WTC11 (cell line): ENCODE results near the gene CCM2. TPM values are rescaled to one million over a fixed set of nuclear protein-coding genes. Genes with fewer than 3 reads are reported as not detected.

Experiments
- ATAC-seq: fragments of 200-7000 bp; cut with Tn5 transposase; 2 replicates; pipeline ENCODE4 v1.10.0; 2021; ENCODE audit warnings: mild to moderate bottlenecking, moderate library complexity
- CTCF ChIA-PET: fragments of 300-600 bp; sonication (Branson Sonifier 250); formaldehyde crosslinking; loops from one replicate; lab custom pipeline; 2021; ENCODE audit warnings: antibody characterized with exemption; lab: Charles Lee
- POLR2A ChIA-PET: fragments of 350-600 bp; sonication (Branson Sonifier 250); formaldehyde crosslinking; loops from one replicate; lab custom pipeline; 2021; ENCODE audit warnings: antibody characterized with exemption; lab: Charles Lee
- DNase-seq: peaks from one replicate; pipeline ENCODE4 v3.0.0; 2021; ENCODE audit warnings: low spot score
- H3K27ac Mint-ChIP-seq: 2 replicates; pipeline ENCODE4 v1.8.0; 2021; ENCODE audit warnings: mixed read lengths
- H3K27me3 Mint-ChIP-seq: 2 replicates; pipeline ENCODE4 v1.8.0; 2021; ENCODE audit warnings: low read depth, mild to moderate bottlenecking, moderate library complexity, mixed read lengths
- H3K36me3 Mint-ChIP-seq: 2 replicates; pipeline ENCODE4 v1.8.0; 2021; ENCODE audit warnings: mixed read lengths
- H3K4me1 Mint-ChIP-seq: 2 replicates; pipeline ENCODE4 v1.8.0; 2022; ENCODE audit warnings: mixed read lengths
- H3K4me3 Mint-ChIP-seq: 2 replicates; pipeline ENCODE4 v1.8.0; 2021; ENCODE audit warnings: mild to moderate bottlenecking, moderate library complexity, mixed read lengths
- H3K9me3 Mint-ChIP-seq: 2 replicates; pipeline ENCODE4 v1.8.0; 2021; ENCODE audit warnings: mixed read lengths
- ATF1 ChIP-seq: sonication (generic); formaldehyde crosslinking; IDR thresholded peaks from 2 replicates; pipeline ENCODE4 v1.8.1; 2023; ENCODE audit warnings: mild to moderate bottlenecking, moderate library complexity, missing genetic modification reagents
- E2F1 ChIP-seq: sonication (generic); formaldehyde crosslinking; IDR thresholded peaks from 2 replicates; pipeline ENCODE4 v1.8.0; 2022; ENCODE audit warnings: mild to moderate bottlenecking, missing genetic modification reagents
- E2F4 ChIP-seq: sonication (generic); formaldehyde crosslinking; IDR thresholded peaks from 2 replicates; pipeline ENCODE4 v1.8.1; 2022; ENCODE audit warnings: low read depth, mild to moderate bottlenecking, moderate library complexity, missing genetic modification reagents, borderline replicate concordance
- ELF4 ChIP-seq: sonication (generic); formaldehyde crosslinking; IDR thresholded peaks from 2 replicates; pipeline ENCODE4 v1.8.1; 2022; ENCODE audit warnings: low read depth, mild to moderate bottlenecking, moderate library complexity, missing genetic modification reagents
- ETV6 ChIP-seq: sonication (generic); formaldehyde crosslinking; IDR thresholded peaks from 2 replicates; pipeline ENCODE4 v1.8.1; 2022; ENCODE audit warnings: mild to moderate bottlenecking, missing genetic modification reagents
- FOXJ3 ChIP-seq: sonication (generic); formaldehyde crosslinking; IDR thresholded peaks from 2 replicates; pipeline ENCODE4 v1.9.0; 2021; ENCODE audit warnings: missing genetic modification reagents, mild to moderate bottlenecking, borderline replicate concordance
- FOXK1 ChIP-seq: sonication (generic); formaldehyde crosslinking; IDR thresholded peaks from 2 replicates; pipeline ENCODE4 v1.8.0; 2022; ENCODE audit warnings: mild to moderate bottlenecking, moderate library complexity, missing genetic modification reagents
- GRHL2 ChIP-seq: fragments of 250-450 bp; sonication (Bioruptor Pico); IDR thresholded peaks from 2 replicates; pipeline ENCODE4 v1.8.0; 2022; ENCODE audit warnings: mild to moderate bottlenecking, moderate library complexity; ENCODE audit not compliant: insufficient replicate concordance, severe bottlenecking
- IRF1 ChIP-seq: sonication (generic); formaldehyde crosslinking; IDR thresholded peaks from 2 replicates; pipeline ENCODE4 v1.8.0; 2023; ENCODE audit warnings: missing genetic modification reagents
- MLX ChIP-seq: sonication (generic); formaldehyde crosslinking; IDR thresholded peaks from 2 replicates; pipeline ENCODE4 v1.8.1; 2023; ENCODE audit warnings: mild to moderate bottlenecking, missing genetic modification reagents, moderate library complexity
- OVOL2 ChIP-seq: fragments of 250-450 bp; sonication (Bioruptor Pico); IDR thresholded peaks from 2 replicates; pipeline ENCODE4 v1.9.0; 2021; ENCODE audit warnings: mild to moderate bottlenecking, borderline replicate concordance
- PREB ChIP-seq: sonication (generic); formaldehyde crosslinking; IDR thresholded peaks from 2 replicates; pipeline ENCODE4 v1.8.1; 2022; ENCODE audit warnings: mild to moderate bottlenecking, missing genetic modification reagents, moderate library complexity, borderline replicate concordance
- SMAD3 ChIP-seq: sonication (generic); formaldehyde crosslinking; IDR thresholded peaks from 2 replicates; pipeline ENCODE4 v1.8.0; 2022; ENCODE audit warnings: missing genetic modification reagents, mild to moderate bottlenecking, borderline replicate concordance
- SP1 ChIP-seq: sonication (generic); formaldehyde crosslinking; conservative IDR thresholded peaks from 2 replicates; pipeline ENCODE4 v1.8.1; 2022; ENCODE audit warnings: missing genetic modification reagents
- STAT6 ChIP-seq: sonication (generic); formaldehyde crosslinking; conservative IDR thresholded peaks from 2 replicates; pipeline ENCODE4 v1.8.1; 2023; ENCODE audit warnings: mild to moderate bottlenecking, low read depth, missing genetic modification reagents, moderate library complexity
- USF1 ChIP-seq: sonication (generic); formaldehyde crosslinking; IDR thresholded peaks from 2 replicates; pipeline ENCODE4 v1.8.0; 2022; ENCODE audit warnings: mild to moderate bottlenecking, missing genetic modification reagents
- USF2 ChIP-seq: sonication (generic); formaldehyde crosslinking; IDR thresholded peaks from 2 replicates; pipeline ENCODE4 v1.8.1; 2023; ENCODE audit warnings: mild to moderate bottlenecking, missing genetic modification reagents, moderate library complexity
- ZBTB21 ChIP-seq: sonication (generic); formaldehyde crosslinking; IDR thresholded peaks from 2 replicates; pipeline ENCODE4 v1.8.1; 2023; ENCODE audit warnings: mild to moderate bottlenecking, missing genetic modification reagents, borderline replicate concordance
- ZNF671 ChIP-seq: fragments of 250-450 bp; sonication (Bioruptor Pico); IDR thresholded peaks from 2 replicates; pipeline ENCODE4 v1.8.0; 2021; ENCODE audit warnings: mild to moderate bottlenecking
- total RNA-seq: library from RNA; stranded (reverse); gene quantifications from 3 replicates; pipeline ENCODE4 v1.2.3, GENCODE V29; 2021

CCM2 gene
- total RNA-seq, 1 experiment from 2014 or later = 32.7 TPM

- TF ChIP-seq E2F4 (CRISPR knock-in tag) = no peak
- TF ChIP-seq USF2 (CRISPR knock-in tag) = no peak
- TF ChIP-seq ZNF671 (CRISPR knock-in tag) = no peak
- TF ChIP-seq MLX = no peak
Observed at GRCh38 chr7:45057878-45058277, 57.9 kb downstream of the CCM2 start (continued).

- Mint-ChIP-seq H3K4me3 (no peak overlapping the region), H3K27ac (peak overlapping the region; percentile 20; the same call in 1 of the 2 replicates), H3K27me3 (no peaks in the 10 kb centered on the region), H3K4me1 (no peaks in the 10 kb centered on the region), H3K9me3 (peaks cover 4% of the 10 kb centered on the region; the same call in 1 of the 2 replicates), H3K36me3 (no peaks in the 10 kb centered on the region; the same call in 1 of the 2 replicates)
- CTCF ChIA-PET = no interaction called here
- no peak for TF ChIP-seq USF2 (CRISPR knock-in tag)
- no peak for TF ChIP-seq USF1
- no peak for TF ChIP-seq GRHL2
- no peak for TF ChIP-seq PREB (CRISPR knock-in tag)
- no peak for TF ChIP-seq ATF1
- TF ChIP-seq OVOL2 (CRISPR knock-in tag) = no peak
- no peak for TF ChIP-seq FOXK1 (CRISPR knock-in tag)
- no peak for TF ChIP-seq IRF1
- no peak for TF ChIP-seq E2F1 (CRISPR knock-in tag)
- TF ChIP-seq SMAD3 (CRISPR knock-in tag) = no peak
- ATAC-seq = no peak
- POLR2A ChIA-PET = no interaction called here
- DNase-seq = no peak
Observed at GRCh38 chr7:45060295-45060694, 60.3 kb downstream of the CCM2 start.

GRCh38 chr7:45061352-45061751 is 61.4 kb downstream of the CCM2 start:
- H3K36me3 Mint-ChIP-seq = peaks cover 3% of the 10 kb centered on the region; the same call in 1 of the 2 replicates
- ATAC-seq = no peak
- H3K4me1 Mint-ChIP-seq = no peaks in the 10 kb centered on the region
- TF ChIP-seq FOXJ3 (no peak), ETV6 (CRISPR knock-in tag) (no peak), ELF4 (CRISPR knock-in tag) (no peak), STAT6 (CRISPR knock-in tag) (no peak), SP1 (CRISPR knock-in tag) (no peak), ZBTB21 (CRISPR knock-in tag) (no peak)
- TF ChIP-seq, all 79 proteins: peak for 0
- ChIA-PET POLR2A (no interaction called here), CTCF (no interaction called here)
- Mint-ChIP-seq H3K27ac (no peak overlapping the region), H3K27me3 (no peaks in the 10 kb centered on the region), H3K9me3 (no peaks in the 10 kb centered on the region), H3K4me3 (no peak overlapping the region)
- no peak for DNase-seq
